GM18505 (cell line): ENCODE results near the gene L3MBTL1.

Experiments
- ATAC-seq: cut with Tn5 transposase; IDR thresholded peaks from one replicate; pipeline ENCODE4 v1.9.1; 2021; ENCODE audit not compliant: unreplicated experiment
- POLR2A ChIP-seq: IDR thresholded peaks from 4 replicates; pipeline ENCODE4 v1.6.1; 2011; ENCODE audit warnings: borderline replicate concordance; ENCODE audit not compliant: insufficient read depth, insufficient read length; ENCODE audit errors: extremely low read depth

The L3MBTL1 gene

DNA sequence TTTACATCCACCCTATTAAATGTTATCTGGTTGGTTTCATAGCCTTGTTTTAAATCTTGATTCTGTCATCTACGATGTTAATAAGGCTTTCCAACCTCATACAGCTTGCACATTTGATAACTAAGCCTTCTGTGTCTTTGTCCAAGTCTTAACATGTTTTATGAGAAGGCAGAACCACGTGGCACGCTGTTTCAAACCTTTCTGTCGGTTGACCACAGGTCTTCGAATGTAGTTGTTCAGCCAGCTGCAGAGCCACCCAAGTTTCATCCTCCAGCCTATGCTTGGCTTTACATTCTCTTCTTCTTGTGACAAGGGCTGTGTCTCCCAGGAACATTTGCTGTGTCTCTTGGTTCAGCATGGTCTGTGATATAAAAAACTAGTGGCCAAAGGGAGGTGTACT, 35.6 kb downstream of the L3MBTL1 start:
- ATAC-seq: no peak
- no peak for TF ChIP-seq POLR2A

DNA sequence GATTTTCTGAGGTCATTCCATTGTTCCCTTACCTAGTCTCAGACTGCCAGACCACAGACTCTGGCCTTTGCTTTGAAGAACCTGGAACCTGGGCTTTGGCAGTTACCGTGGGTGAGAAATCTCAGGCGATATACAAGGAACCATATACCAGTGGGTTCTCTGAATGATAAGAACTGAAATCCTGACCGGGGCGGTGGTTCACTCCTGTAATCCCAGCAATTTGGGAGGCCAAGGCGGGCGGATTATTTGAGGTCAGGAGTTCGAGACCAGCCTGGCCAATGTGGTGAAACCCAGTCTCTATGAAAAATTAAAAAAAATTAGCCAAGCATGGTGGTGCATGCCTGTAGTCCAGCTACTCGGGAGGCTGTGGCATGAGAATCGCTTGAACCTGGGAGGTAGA, 37.0 kb downstream of the L3MBTL1 start:
- no peak for ATAC-seq
- no peak for TF ChIP-seq POLR2A

DNA sequence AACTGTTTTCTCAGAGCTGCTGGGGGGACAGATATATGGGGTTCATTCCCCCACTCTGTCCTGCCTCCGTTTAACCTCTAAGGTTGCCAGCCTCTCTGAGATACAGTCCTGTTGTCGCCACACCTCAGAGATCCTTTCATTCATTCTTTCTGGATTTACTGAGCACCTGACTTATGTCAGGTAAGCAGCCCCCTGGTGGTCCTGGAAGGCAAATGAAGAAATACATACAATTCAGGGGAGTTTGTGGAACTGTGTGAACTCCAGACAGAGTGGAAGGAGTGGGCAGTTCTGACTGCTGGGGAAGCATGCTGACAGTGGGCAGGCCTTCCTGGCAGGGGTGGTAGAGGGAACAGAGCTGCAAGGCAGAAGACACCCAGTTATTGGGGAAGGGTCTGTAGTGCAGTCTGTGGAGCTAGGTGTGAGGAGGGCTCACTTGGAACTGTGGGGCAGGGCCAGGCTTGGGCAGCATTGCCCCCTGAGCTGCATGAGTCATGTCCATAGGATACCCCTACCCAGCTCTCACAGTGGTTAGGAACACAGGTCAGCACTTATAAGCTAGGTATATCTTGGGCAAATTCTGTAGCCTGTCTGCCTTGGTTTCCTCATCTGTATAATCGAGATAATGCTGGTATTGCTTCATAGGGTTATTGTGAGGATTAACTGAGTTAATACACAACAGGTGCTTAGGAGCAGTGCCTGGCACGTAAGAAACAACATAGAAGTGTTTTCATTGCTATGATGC, 38.5 kb downstream of the L3MBTL1 start:
- no peak for TF ChIP-seq POLR2A
- no peak for ATAC-seq

DNA sequence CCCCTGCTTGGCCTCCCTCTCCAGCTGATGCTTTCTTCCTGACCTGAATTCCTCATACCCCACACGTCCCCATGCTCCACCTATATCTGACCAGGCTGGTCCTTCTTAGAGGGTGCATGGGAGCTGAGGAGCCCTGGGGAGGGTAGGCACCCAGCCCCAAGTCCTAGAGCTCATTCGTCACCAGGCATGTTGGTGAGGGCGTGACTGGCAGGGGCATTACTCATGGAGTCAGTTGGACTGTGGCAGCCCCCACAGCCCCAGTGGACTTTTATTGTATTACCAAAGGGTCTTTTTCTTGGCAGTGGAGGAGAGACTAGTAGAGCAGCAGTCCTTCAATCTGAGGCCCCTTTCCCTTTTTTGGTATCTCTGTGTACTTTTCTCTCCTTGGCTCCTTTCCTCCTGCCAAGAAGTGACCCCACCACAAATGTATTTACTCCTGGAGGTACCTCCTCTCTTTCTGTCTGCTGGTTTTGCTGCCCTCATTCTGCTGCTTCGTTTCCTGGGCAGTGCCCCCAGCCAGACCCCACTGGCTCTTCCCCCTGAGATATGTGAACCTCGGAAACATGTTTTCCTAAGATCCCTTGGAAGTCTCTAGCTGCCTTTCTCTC, 40.9 kb downstream of the L3MBTL1 start:
- no peak for TF ChIP-seq POLR2A
- no peak for ATAC-seq

DNA sequence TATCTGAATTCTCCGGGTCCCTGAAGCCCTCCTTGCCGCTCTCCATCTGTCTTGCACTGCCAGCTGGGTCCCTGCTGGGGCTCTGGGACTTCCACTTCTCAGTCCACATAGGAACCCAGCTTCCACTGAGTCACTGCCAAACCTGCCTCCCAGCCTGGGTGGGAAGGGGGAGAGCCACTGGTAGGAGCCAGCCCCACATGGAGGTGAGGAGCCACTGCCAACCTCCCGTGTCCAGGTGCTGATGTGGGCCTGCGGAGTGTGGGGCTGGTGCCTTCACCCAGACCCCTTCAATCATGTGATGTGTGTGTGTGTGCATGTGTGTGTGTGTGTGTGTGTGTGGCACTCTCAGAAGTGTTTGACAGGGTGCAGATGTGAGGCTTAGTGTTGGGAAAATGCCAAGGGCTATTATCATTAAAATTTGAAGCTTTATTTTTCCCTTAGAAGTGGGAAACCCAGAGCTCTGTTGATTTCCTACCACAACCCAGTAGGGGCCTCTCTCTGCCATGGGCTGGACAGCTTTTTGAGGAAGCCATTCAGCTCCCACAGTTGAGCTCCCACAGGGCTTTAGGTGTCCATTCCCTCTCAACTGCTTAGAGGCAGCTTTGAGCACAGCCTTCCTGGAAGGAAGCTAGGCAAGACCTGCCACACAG, 42.0 kb downstream of the L3MBTL1 start:
- no peak for ATAC-seq
- no peak for TF ChIP-seq POLR2A

DNA sequence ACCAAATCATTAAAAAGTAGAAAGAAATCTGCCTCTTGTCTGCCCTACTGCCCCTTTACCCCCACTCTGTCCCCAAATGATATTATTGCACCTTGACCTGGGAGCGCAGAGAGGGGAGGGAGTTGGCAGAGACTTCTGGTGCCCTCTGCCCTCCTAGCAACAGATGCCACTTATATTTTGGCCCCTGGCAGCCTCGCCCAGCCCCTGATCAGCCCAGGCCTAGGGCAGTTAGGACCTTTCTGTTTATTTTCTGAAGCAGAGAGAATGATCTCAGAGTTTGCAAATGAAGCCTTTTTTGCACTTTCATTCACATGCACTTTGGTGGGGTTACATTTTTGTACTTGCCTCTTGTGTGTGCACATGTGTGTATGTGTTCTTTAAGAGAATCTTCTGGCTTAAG, 43.0 kb downstream of the L3MBTL1 start:
- ATAC-seq: no peak
- no peak for TF ChIP-seq POLR2A

DNA sequence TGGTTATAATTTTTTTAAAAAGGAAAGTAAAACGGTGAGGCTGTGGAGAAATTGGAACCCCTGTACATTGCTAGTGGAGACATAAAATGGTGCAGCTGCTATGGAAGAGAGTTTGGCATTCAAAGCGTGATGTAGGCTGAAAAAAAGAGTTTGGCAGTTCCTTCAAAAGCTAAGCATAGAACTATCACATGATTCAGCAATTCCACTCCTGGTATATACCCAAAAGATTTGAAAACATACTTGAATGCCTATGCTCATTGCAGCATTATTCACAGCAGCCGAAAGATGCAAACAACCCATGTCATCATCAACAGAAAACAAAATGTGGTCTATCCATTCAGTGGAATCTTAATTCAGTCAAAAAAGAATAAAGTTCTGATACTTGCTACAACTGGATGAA, 46.9 kb downstream of the L3MBTL1 start:
- TF ChIP-seq POLR2A: no peak
- no peak for ATAC-seq

DNA sequence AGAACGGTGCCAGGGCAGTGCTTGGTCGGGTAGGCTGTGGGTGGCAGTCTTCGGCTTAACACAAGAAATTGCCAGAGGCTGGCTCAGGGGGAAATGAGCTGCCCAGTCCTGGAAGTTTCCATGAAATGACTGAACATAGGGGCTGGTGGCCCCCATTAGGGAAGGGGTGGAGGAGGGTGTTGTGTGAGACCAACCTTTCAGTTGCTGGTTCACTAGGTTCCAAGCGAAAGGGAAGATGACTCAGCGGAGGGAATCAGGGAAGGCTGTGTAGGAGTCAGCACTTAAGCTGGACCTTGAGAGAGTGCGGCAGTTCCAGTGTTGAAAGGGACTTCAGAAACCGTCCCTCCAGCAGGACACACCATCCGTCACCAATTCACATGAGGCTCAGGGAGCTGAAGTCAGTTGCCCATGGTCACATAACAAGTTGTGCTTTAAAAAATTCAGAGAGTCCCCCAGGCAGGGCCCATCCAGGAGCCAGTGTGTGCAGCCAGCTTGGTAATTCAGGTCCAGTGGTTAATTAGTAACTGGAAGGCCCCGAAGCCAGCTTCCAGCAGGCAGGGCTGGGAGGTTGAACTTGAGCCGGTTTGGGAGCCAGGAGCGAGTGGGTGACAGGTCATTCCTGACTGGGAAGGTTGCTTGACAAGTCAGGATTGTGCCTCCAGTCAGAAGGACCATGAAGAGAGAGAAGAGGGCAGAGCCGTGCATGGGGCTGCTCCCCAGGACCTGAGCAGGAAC, 51.1 kb downstream of the L3MBTL1 start, which contains the start of gene SGK2:
TSS of gene SGK2 (plus strand) at position 616 of the 735 bp plus-strand sequence. CDS start 7,469 bp downstream, outside the sequence.
- TF ChIP-seq POLR2A: no peak
- no peak for ATAC-seq

DNA sequence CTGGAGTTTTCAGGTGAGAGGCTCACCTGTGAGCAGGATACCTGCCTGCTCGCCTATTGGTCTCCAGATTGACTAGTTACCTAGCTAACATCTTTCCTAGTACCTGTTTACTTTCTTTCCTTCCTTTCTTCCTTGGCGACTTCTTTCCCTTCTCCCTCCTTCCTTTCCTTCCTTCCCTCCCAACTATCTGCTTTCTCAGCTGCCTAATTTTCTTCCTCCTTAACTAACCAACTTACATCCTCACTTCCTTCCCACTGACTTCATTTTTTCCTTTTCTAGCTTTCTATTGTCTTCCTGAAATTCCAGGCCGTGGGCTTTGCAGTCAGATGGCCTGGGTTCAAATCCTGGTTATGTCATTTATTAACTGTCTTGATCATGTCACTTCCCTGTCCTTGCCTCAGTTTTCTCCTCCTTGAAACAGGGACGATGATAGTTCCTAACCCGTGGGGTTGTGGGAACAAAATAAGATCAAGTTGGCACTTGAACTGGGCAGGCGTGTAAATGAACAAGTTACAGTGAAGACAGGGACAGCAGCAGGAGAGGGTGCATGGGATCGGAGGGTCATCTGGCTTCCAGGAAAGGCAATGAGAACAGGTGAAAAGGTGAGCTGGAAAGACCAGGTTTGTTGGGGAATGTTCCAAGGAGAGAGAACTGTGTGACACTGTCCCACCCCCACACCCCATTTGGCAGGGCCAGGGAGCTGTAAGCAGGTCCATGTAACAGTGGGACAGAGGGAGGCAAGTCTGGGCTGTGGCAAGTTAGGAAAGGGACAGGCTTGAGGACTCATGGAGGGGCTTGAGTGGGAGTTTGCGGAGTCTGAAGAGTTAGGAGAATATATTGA, 51.9 kb downstream of the L3MBTL1 start:
- no peak for ATAC-seq
- no peak for TF ChIP-seq POLR2A

DNA sequence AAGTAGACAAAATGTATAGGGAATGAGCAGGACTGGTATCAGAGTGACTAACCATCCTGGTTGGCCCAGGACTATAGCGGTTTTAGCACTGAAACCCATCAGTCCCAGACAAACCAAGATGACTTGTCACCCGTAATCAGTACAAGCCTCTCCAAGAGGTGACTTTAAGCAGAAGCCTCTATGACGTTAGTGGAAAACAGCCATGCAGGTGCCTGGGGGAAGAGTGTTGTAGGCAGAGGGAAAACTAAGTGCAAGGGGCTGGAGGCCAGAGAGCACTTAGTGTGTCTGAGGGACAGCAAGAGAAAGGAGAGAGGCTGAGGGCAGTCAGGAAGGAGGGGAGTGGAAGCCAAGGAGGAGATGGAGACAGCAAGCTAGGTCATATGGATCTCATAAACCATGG, 53.5 kb downstream of the L3MBTL1 start:
- ATAC-seq: no peak
- no peak for TF ChIP-seq POLR2A

DNA sequence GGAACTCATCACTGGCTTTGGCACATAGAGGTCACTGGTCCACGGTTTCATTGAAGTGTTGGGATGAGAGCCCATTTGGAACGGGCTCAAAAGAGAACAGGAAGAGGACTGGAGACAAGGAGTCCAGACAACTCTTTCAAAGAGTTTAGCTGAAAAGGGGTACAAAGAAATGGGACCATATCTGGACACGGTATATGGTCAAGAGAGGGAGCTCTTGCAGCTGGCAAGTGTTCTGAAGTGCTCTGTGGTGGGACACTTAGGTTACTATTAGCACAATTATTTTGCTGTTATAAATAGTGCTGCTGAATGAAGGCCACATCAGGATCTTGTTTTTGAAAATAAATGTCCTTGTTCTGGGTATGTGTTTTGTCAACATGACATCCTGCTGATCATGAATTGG, 55.9 kb downstream of the L3MBTL1 start:
- TF ChIP-seq POLR2A: no peak
- ATAC-seq: no peak

DNA sequence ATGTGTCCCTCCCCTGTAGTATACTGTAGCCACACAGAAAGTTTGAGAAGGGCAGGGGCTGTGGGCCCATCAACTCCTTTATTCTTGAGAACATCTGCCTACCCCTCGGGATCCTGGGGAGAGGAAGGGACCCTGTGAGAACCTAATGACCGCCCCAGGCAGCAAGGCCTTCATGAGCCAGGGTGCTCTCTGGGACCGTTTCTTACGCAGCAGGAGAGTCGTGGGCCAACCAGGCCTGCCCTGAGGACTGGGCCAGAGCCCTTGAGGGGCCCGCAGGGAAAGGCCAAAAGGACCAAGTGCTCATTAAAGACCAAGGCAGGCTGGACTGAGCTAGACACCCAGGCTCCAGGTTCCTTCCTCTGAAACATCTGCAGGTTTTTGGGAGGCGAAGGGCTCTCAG, 56.5 kb downstream of the L3MBTL1 start:
- ATAC-seq: no peak
- TF ChIP-seq POLR2A: no peak
